ENCODE data around the gene SREBF2. TPM values are rescaled to one million over a fixed set of nuclear protein-coding genes. Genes with fewer than 3 reads are reported as not detected.

The SREBF2 gene
- total and polyA plus RNA-seq, 2 experiments from 2014 or later, result 113 to 114 TPM

DNA sequence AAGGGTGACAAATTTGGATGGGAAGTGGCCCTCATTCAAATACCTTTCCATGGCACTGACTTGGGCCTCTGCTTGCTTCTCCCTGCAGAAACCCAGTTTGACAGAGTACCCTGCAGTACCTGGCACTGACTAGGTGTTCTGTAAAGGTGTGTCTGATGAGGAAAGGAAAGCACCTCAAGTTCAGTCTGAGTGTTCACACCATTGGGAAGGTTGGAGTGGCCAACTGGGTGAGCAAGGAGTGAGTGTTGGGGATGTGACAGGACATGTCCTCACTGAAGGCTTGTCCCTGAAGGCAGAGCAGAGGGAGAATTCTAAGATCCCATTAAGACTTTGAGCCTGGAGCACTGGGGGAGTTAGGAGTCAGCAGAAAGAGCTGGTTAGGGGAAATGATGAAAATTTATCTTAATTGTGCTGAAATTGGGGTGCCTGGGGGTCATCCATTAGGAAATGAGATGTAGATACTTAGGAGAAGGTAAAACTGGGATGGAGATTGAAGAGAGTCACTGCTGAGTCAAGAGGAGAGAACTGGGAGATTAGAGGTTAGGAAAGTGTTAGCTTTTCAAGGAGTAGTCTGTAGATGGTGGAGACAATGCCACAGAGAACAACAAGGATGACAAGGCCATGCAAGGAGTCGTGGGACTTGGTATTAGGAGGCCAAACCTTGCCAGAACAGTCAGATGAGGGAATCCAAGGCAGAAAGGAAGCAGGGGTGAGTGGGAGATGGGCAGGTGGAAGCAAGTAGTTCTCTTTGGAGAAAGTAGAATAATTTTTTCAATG, 6.1 kb downstream of the SREBF2 start:
- Histone ChIP-seq H3K36me3 (replicated peaks; ENCODE audit: insufficient read depth, low read depth) (no peaks in the 10 kb centered on the region), H3K4me3 (no peak overlapping the region), H3K9me3 (ENCODE audit: low read depth) (no peaks in the 10 kb centered on the region), H3K9me2 (replicated peaks; ENCODE audit: insufficient read depth) (no peaks in the 10 kb centered on the region), H3K27me3 (no peaks in the 10 kb centered on the region), H3K79me2 (peaks cover 100% of the 10 kb centered on the region), H3K4me2 (no peak overlapping the region), H3K27ac (peak overlapping the region; percentile 52), H2AFZ (no peak overlapping the region), H4K20me1 (ENCODE audit: insufficient read depth, poor library complexity, severe bottlenecking) (peaks cover 62% of the 10 kb centered on the region), H3K4me1 (ENCODE audit: insufficient read depth) (peaks cover 47% of the 10 kb centered on the region)
- no peak for DNase-seq (ENCODE audit: low spot score)
- TF ChIP-seq EZH2 (IDR thresholded peaks at IDR 0.05; ENCODE audit: borderline replicate concordance) (no peak), EZH2phosphoT487 (IDR thresholded peaks at IDR 0.05; ENCODE audit: low read depth, severe bottlenecking, unreplicated experiment) (no peak), CTCF (IDR thresholded peaks at IDR 0.05; ENCODE audit: poor library complexity) (no peak)
- WGBS (ENCODE audit: low lambda C conversion rate, missing lambda C conversion rate), result 80% methylated on average over 1 of the region's 1 CpG

DNA sequence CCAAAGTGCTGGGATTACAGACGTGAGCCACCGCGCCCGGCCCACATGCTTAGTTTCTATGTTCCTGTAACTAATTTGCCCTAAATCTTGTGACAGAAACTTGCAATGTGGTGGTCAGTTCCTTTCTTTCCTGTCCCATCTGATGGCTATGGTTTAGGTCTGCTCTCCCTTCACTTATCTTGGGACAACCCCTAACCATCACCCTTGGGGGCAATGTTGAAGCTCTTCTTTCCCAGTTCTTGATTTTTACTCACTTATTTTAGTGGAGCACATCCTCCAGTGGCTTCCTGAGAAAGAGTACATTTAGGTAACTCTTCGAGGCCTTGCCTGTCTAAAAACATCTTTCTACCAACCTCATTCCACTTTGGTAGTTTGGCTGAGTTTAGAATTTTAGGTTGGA, 7.3 kb downstream of the SREBF2 start:
- Histone ChIP-seq H4K20me1 (ENCODE audit: insufficient read depth, poor library complexity, severe bottlenecking) (peaks cover 67% of the 10 kb centered on the region), H3K79me2 (peaks cover 100% of the 10 kb centered on the region), H3K27me3 (no peaks in the 10 kb centered on the region), H2AFZ (no peak overlapping the region), H3K9me2 (replicated peaks; ENCODE audit: insufficient read depth) (no peaks in the 10 kb centered on the region), H3K9me3 (ENCODE audit: low read depth) (no peaks in the 10 kb centered on the region), H3K27ac (peak overlapping the region; percentile 92), H3K4me3 (no peak overlapping the region), H3K36me3 (replicated peaks; ENCODE audit: insufficient read depth, low read depth) (no peaks in the 10 kb centered on the region), H3K4me2 (no peak overlapping the region), H3K4me1 (ENCODE audit: insufficient read depth) (peaks cover 59% of the 10 kb centered on the region)
- WGBS (ENCODE audit: low lambda C conversion rate, missing lambda C conversion rate), result 93% methylated on average over 5 of the region's 5 CpGs
- DNase-seq (ENCODE audit: low spot score), result no peak
- TF ChIP-seq EZH2 (IDR thresholded peaks at IDR 0.05; ENCODE audit: borderline replicate concordance) (no peak), EZH2phosphoT487 (IDR thresholded peaks at IDR 0.05; ENCODE audit: low read depth, severe bottlenecking, unreplicated experiment) (no peak), CTCF (IDR thresholded peaks at IDR 0.05; ENCODE audit: poor library complexity) (no peak)

GRCh38 chr22:41841085-41841712, 8.3 kb downstream of the SREBF2 start:
- WGBS (ENCODE audit: low lambda C conversion rate, missing lambda C conversion rate), result 68% methylated on average over 3 of the region's 3 CpGs
- no peaks in the 10 kb centered on the region for H3K27me3 ChIP-seq
- no peaks in the 10 kb centered on the region for H3K9me2 ChIP-seq (replicated peaks; ENCODE audit: insufficient read depth)
- no peak for TF ChIP-seq CTCF (IDR thresholded peaks at IDR 0.05; ENCODE audit: poor library complexity)
- no peak for TF ChIP-seq EZH2phosphoT487 (IDR thresholded peaks at IDR 0.05; ENCODE audit: low read depth, severe bottlenecking, unreplicated experiment)
- H3K27ac ChIP-seq, result peak overlapping the region; percentile 92
- no peak overlapping the region for H3K4me3 ChIP-seq
- peaks cover 60% of the 10 kb centered on the region for H3K4me1 ChIP-seq (ENCODE audit: insufficient read depth)
- DNase-seq (ENCODE audit: low spot score), result no peak
- H3K79me2 ChIP-seq, result peaks cover 100% of the 10 kb centered on the region
- peak overlapping the region; percentile 55 for H3K4me2 ChIP-seq
- H2AFZ ChIP-seq, result no peak overlapping the region
- H3K36me3 ChIP-seq (replicated peaks; ENCODE audit: insufficient read depth, low read depth), result no peaks in the 10 kb centered on the region
- H4K20me1 ChIP-seq (ENCODE audit: insufficient read depth, poor library complexity, severe bottlenecking), result peaks cover 67% of the 10 kb centered on the region
- no peaks in the 10 kb centered on the region for H3K9me3 ChIP-seq (ENCODE audit: low read depth)
